ENCODE measurements around the gene LCMT1.

Gene LCMT1

DNA sequence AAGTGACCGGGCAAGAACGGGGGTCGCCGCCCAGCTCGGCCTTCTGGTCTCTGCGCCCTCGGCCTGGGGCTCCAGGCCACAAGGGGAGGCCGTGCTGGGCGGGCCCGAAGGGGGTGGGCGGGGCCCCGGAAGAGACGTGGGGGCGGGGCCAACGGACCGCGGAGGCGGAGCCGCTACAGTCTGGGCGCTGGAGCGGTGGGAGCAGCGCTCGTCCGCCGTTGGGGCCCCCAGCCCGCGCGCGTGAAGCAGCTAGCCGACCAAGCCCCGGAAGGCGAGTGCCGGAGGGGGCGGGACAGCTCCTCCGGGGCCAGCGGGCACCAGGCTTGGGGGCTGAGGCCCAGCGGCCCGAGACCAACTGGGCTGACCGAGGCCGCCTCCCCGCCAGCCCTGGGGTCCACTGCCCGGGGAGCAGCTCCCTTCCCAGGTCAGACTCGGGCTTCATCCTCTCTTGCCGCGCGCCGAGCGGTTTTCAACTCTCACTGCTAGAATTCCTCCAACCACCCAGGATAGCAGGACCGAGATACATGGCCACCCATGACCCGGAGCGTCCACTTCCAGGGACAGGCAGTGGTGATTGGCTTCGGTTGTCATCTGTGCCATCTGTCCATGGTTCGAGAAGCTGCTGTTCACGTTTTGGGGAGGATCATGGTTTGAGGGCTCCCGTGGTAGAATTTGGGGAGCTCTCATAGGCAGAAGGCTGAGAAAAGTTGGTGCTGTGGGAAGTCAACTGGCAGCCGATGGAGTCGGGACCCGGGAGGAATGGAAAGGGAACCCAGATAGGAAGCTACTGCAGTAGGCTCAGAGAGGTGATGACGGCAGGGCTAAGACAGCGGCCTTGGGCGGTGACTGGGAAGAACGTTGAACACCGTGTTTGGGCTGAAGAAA is 44.6 kb upstream of the LCMT1 start:
- H3K4me3 ChIP-seq (ENCODE audit: control insufficient read depth, low read depth, low read length), result peak overlapping the region; percentile 83
- TF ChIP-seq, protein P1, sequence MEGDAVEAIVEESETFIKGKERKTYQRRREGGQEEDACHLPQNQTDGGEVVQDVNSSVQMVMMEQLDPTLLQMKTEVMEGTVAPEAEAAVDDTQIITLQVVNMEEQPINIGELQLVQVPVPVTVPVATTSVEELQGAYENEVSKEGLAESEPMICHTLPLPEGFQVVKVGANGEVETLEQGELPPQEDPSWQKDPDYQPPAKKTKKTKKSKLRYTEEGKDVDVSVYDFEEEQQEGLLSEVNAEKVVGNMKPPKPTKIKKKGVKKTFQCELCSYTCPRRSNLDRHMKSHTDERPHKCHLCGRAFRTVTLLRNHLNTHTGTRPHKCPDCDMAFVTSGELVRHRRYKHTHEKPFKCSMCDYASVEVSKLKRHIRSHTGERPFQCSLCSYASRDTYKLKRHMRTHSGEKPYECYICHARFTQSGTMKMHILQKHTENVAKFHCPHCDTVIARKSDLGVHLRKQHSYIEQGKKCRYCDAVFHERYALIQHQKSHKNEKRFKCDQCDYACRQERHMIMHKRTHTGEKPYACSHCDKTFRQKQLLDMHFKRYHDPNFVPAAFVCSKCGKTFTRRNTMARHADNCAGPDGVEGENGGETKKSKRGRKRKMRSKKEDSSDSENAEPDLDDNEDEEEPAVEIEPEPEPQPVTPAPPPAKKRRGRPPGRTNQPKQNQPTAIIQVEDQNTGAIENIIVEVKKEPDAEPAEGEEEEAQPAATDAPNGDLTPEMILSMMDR (IDR thresholded peaks at IDR 0.05; ENCODE audit: control insufficient read depth, insufficient read depth, low read depth, low read length, missing control alignments), result no peak
- no peak for DNase-seq (ENCODE audit: low read depth)

DNA sequence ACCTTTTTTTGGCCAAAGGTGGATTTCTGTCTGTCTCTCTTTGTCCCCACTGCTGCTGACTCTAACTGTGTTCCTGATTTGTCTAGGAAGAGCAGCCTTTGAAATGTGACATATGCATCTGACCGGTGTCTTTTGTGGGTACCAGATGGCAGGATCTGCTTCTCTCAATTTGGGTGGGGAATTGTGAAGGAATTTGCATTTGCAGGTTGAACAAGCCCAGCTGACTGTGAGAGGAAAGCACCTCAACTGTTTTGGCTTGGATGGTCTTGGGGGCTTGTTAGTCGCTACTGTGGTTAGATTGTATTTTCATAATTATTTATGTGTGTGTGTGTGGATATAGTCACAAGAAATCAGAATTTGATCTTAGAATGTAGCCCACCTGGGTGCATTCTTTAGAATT is 37.7 kb upstream of the LCMT1 start:
- no peak for DNase-seq (ENCODE audit: low read depth)
- H3K4me3 ChIP-seq (ENCODE audit: control insufficient read depth, low read depth, low read length), result no peak overlapping the region
- TF ChIP-seq, protein P1 (IDR thresholded peaks at IDR 0.05; ENCODE audit: control insufficient read depth, insufficient read depth, low read depth, low read length, missing control alignments), result no peak

- TF ChIP-seq, protein P1 (IDR thresholded peaks at IDR 0.05; ENCODE audit: control insufficient read depth, insufficient read depth, low read depth, low read length, missing control alignments), result no peak
Observed at GRCh38 chr16:25078386-25078978, 33.1 kb upstream of the LCMT1 start.

DNA sequence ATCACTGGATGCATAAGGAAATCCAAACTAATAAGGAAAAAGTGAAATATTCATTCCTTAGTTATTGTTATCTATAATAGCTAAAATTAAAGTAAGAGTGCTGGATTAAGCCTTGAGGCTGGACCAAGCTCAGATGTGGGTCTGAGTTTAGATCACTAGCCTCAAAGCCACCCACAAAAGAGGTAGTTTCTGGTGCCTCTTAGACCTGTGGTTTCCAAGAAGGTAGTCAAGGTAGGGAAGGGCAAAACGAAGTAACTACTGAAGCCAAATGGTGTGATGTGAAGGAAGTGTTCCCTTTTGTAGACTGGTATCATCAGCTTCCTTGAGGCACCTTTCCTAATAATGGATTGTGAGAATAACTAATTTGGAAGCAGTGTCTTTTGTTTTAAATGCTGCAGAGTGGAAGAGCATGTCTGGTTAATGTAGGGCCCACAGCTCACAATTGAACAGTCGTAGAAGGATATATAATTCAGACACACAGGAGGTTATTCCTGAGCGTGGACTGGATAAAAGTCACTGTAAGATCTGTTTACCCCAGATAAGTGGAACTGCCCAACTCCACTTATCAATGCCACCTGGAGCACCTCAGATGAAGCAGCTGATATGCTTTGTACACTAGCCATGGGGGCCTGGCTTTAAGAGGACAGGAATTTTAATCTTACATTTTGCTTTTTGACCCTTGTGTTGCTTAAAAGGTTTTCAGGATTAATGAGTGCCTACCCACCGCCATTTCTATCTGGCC is 31.7 kb upstream of the LCMT1 start:
- TF ChIP-seq, protein P1 (IDR thresholded peaks at IDR 0.05; ENCODE audit: control insufficient read depth, insufficient read depth, low read depth, low read length, missing control alignments), result no peak
- no peak overlapping the region for H3K4me3 ChIP-seq (ENCODE audit: control insufficient read depth, low read depth, low read length)
- no peak for DNase-seq (ENCODE audit: low read depth)

More at GRCh38 chr16:25078386-25078978, 33.1 kb upstream of the LCMT1 start:
- H3K4me3 ChIP-seq (ENCODE audit: control insufficient read depth, low read depth, low read length), result no peak overlapping the region
- DNase-seq (ENCODE audit: low read depth), result no peak

GRCh38 chr16:25080420-25081131 is 31.0 kb upstream of the LCMT1 start:
- TF ChIP-seq, protein P1 (IDR thresholded peaks at IDR 0.05; ENCODE audit: control insufficient read depth, insufficient read depth, low read depth, low read length, missing control alignments), result no peak
- no peak for DNase-seq (ENCODE audit: low read depth)
- no peak overlapping the region for H3K4me3 ChIP-seq (ENCODE audit: control insufficient read depth, low read depth, low read length)

DNA sequence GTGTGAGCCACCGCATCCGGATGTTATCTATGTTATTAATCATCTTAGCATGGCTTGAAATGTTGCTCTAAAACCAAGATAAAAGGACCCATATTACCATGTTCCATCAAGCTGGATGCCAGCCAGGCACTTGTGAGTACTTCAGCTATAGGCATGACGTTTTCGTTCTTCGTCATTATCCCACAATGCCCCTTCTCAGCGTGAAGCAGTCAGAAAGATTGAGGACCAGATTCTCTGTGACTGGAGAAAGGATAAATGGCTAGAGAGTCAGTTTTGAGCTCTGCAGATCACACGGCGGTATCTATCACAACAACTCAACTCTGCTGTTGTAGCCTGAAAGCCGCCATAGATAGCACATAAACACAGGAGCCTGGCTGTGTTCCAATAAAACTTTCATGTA is 29.8 kb upstream of the LCMT1 start:
- no peak overlapping the region for H3K4me3 ChIP-seq (ENCODE audit: control insufficient read depth, low read depth, low read length)
- TF ChIP-seq, protein P1 (IDR thresholded peaks at IDR 0.05; ENCODE audit: control insufficient read depth, insufficient read depth, low read depth, low read length, missing control alignments), result no peak
- no peak for DNase-seq (ENCODE audit: low read depth)
